Measurements from ENCODE around the gene ZNF629. TPM values are rescaled to one million over a fixed set of nuclear protein-coding genes. Genes with fewer than 3 reads are reported as not detected.

The ZNF629 gene
- total RNA-seq, 4 donors from 2014 or later: 5.0 to 11.4 (median 6.2) TPM

DNA sequence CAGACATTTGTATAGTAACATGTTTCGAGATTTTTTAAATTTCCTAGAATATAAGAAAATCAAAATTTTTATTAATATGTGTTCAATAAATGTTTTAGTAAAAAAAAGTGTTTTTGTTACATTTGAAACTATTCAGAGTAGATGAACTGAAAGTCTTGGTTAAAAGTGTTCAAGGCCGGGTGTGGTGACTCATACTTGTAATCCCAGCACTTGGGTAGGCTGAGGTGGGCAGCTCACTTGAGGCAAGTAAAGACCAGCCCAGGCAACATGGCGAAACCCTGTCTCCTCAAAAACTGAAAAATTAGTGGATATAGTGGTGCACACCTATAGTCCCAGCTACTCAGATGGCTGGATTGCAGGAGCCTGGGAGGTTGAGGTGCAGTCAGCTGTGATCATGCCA, 55.6 kb downstream of the ZNF629 start:
- H3K27me3 ChIP-seq: no peaks in the 10 kb centered on the region
- TF ChIP-seq, protein P1, sequence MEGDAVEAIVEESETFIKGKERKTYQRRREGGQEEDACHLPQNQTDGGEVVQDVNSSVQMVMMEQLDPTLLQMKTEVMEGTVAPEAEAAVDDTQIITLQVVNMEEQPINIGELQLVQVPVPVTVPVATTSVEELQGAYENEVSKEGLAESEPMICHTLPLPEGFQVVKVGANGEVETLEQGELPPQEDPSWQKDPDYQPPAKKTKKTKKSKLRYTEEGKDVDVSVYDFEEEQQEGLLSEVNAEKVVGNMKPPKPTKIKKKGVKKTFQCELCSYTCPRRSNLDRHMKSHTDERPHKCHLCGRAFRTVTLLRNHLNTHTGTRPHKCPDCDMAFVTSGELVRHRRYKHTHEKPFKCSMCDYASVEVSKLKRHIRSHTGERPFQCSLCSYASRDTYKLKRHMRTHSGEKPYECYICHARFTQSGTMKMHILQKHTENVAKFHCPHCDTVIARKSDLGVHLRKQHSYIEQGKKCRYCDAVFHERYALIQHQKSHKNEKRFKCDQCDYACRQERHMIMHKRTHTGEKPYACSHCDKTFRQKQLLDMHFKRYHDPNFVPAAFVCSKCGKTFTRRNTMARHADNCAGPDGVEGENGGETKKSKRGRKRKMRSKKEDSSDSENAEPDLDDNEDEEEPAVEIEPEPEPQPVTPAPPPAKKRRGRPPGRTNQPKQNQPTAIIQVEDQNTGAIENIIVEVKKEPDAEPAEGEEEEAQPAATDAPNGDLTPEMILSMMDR (IDR thresholded peaks at IDR 0.05): no peak
- TF ChIP-seq POLR2A (IDR thresholded peaks at IDR 0.05): no peak
- intact Hi-C loops (cut with DNase I): no loop called here
- WGBS, 2 donors: 53 to 63% methylated on average over 3 of the region's 3 CpGs
- H3K27ac ChIP-seq: no peak overlapping the region
- no peak for DNase-seq
- H3K36me3 ChIP-seq: peaks cover 22 to 100% (median 53%) of the 10 kb centered on the region in 3 donors
- no peaks in the 10 kb centered on the region for H3K4me1 ChIP-seq
- H3K4me3 ChIP-seq: no peak overlapping the region
- no peaks in the 10 kb centered on the region for H3K9me3 ChIP-seq

DNA sequence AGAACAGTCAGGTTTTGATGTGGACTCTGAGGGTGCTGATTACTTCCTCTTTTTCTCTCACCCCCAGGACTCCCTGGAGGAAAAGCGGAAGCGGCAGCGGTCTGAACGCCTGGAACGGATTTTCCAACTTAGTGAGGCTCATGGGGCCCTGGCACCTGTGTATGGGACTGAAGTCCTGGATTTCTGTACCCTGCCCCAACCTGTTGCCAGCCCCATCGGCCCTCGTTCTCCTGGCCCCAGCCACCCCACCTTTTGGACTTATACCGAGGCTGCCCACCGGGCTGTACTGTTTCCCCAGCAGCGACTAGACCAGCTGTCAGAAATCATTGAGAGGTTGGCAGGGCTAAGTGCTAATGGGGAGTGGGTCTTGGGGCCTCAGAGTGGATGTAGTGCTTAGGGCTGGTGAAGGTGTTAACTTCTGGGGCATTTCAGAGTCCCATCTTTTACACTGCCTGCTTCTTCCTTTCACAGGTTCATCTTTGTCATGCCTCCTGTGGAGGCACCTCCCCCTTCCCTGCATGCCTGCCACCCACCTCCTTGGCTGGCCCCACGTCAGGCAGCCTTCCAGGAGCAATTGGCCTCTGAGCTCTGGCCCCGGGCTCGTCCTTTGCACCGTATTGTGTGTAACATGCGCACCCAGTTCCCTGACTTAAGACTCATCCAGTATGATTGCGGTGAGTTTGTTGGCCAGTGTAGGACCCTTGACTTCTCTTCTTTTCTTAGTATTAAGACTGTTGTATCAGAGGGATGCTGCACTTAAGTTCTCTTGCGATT, 57.9 kb downstream of the ZNF629 start:
- intact Hi-C loops (cut with DNase I): no loop called here
- Histone ChIP-seq H3K4me3 (no peak overlapping the region), H3K4me1 (no peaks in the 10 kb centered on the region), H3K9me3 (no peaks in the 10 kb centered on the region), H3K27me3 (no peaks in the 10 kb centered on the region), H3K36me3 (peaks cover 30 to 100% (median 51%) of the 10 kb centered on the region in 3 donors), H3K27ac (no peak overlapping the region)
- no peak for DNase-seq
- WGBS, 2 donors: 79 to 90% methylated on average over 12 to 17 of the region's 17 CpGs
- TF ChIP-seq, protein P1 (IDR thresholded peaks at IDR 0.05): no peak
- TF ChIP-seq POLR2A (IDR thresholded peaks at IDR 0.05): no peak

Small RNA genes lying within 50 kb of the gene (small RNA-seq; reads per million reads assigned to genes)
- 0 reads per million in 4 donors for gene RF00017

Other genes with a start within 250 kb of the ZNF629 start
- gene ZNF764, start 228.8 kb downstream of the ZNF629 start, total RNA-seq: 1 to 10 TPM; 4.7 to 8.3 (median 7.2) TPM
- 10 to 100 TPM in 2 of 4 donors, 1 to 10 TPM in 2; 5.4 to 15.3 (median 10.2) TPM for gene ZNF688, start 215.5 kb downstream of the ZNF629 start, total RNA-seq
- 10 to 100 TPM in 1 of 4 donors, 1 to 10 TPM in 3; 2.7 to 10.9 (median 5.6) TPM for gene ZNF785, start 201.5 kb downstream of the ZNF629 start, total RNA-seq
- 1 to 10 TPM; 2.0 to 6.7 (median 3.8) TPM for gene ZNF689, start 176.8 kb downstream of the ZNF629 start, total RNA-seq
- 10 to 100 TPM; 16.6 to 21.8 (median 20.3) TPM for gene PRR14, start 136.2 kb downstream of the ZNF629 start, total RNA-seq
- 10 to 100 TPM; 22.3 to 80.2 (median 45.3) TPM for gene FBRS, start 128.8 kb downstream of the ZNF629 start, total RNA-seq
- gene SRCAP, start 88.0 kb downstream of the ZNF629 start, total RNA-seq: 10 to 100 TPM; 10.7 to 39.6 (median 26.1) TPM
- gene PHKG2, start 38.8 kb downstream of the ZNF629 start, total RNA-seq: 10 to 100 TPM; 18.6 to 27.8 (median 21.7) TPM
- gene CFAP119, start 25.1 kb downstream of the ZNF629 start, total RNA-seq: 1 to 10 TPM in 3 of 4 donors, not detected in 1; 1.3 to 5.0 (median 3.4) TPM
- gene RNF40, start 24.9 kb downstream of the ZNF629 start, total RNA-seq: 10 to 100 TPM; 53.8 to 81.1 (median 73.4) TPM
- gene BCL7C, start 106.9 kb upstream of the ZNF629 start, total RNA-seq: 10 to 100 TPM; 16.2 to 41.4 (median 25.8) TPM
- 1 to 10 TPM in 3 of 4 donors, under 1 TPM in 1; 0.53 to 3.6 (median 1.8) TPM for gene CTF1, start 109.4 kb upstream of the ZNF629 start, total RNA-seq
- 10 to 100 TPM; 17.0 to 28.7 (median 25.1) TPM for gene FBXL19, start 136.4 kb upstream of the ZNF629 start, total RNA-seq
- 10 to 100 TPM in 3 of 4 donors, 1 to 10 TPM in 1; 4.0 to 28.6 (median 18.0) TPM for gene ORAI3, start 161.9 kb upstream of the ZNF629 start, total RNA-seq
- 1 to 10 TPM; 3.5 to 8.0 (median 5.4) TPM for gene SETD1A, start 170.5 kb upstream of the ZNF629 start, total RNA-seq
- gene HSD3B7, start 198.0 kb upstream of the ZNF629 start, total RNA-seq: 10 to 100 TPM in 1 of 4 donors, 1 to 10 TPM in 3; 6.9 to 17.0 (median 8.8) TPM
- gene STX1B, start 223.4 kb upstream of the ZNF629 start, total RNA-seq: 1 to 10 TPM in 1 of 4 donors, under 1 TPM in 3; 0.06 to 1.5 (median 0.20) TPM
- 10 to 100 TPM; 19.0 to 35.9 (median 25.1) TPM for gene STX4, start 246.4 kb upstream of the ZNF629 start, total RNA-seq